HG02870 (cell line): Measurements from ENCODE around the gene MRPL46.
A peak's percentile ranks its signal among the peaks of the same experiment; 100 is the strongest.
"Not testable (repeated sequence)": the region's sequence is repeated elsewhere in the genome, so short reads cannot be mapped to it uniquely, and the experiment has no call there.

Source experiments
- ATAC-seq: cut with Tn5 transposase; IDR thresholded peaks from one replicate; pipeline ENCODE4 v1.9.1; 2021; ENCODE audit warnings: mild to moderate bottlenecking, moderate library complexity; ENCODE audit not compliant: unreplicated experiment

MRPL46 gene

DNA sequence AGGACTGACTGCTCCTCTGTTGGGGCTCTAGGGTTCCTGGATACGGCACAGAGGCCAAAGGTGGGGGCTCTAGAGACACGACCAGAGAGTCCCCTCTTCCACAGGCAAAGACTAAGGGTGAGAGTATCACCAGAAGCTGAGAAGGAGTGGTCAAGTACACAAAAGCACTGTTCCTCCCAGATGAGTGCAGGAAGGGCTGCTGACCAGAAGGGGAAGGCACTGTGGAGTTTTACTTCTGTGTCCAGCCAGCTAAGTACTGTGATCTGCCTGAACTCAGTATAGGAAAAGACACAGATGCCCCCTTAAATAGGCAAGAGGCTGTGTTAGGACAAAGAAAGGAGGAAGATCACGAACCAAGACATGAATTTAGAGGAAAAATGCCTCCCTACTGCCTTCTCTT, 12.0 kb upstream of the MRPL46 start:
- no peak for ATAC-seq

DNA sequence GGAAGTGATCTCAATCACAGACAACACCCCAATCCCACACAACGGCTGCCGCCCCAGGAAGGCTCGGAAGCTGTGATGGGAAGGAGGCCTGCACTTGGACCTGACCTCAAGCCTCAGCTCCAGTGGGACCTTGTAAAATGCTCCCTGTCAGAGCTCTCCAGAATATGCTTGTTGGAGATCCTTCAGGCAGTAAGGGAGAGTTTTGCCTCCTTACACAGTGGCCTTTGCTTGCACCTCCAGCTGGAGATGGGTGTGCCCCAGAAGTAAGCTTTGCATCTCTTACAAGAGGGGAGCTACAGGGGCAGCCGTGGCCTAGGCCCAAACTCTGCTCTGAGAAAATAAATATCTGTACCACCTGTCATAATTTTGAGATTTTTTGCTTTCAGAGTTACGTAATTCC, 10.7 kb upstream of the MRPL46 start:
- no peak for ATAC-seq

DNA sequence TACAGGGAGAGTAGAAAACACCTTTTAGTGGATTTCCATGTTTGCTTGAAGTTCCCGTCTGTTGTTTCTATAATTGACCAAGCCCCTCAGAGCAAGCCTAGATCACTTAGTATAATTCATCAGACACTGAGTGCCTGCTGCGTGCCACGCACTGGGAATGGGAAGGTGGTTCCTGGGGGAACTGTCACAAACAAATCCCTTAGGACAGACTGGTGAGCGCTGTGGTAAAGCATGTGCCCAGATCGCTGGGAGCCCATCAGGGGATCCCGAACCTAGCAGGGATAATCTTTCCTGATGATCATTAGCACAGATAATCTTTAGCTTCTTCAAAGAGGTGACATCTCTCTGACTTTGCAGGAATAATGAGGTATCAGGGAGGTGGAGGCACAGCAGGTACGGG, 9.9 kb upstream of the MRPL46 start:
- no peak for ATAC-seq

DNA sequence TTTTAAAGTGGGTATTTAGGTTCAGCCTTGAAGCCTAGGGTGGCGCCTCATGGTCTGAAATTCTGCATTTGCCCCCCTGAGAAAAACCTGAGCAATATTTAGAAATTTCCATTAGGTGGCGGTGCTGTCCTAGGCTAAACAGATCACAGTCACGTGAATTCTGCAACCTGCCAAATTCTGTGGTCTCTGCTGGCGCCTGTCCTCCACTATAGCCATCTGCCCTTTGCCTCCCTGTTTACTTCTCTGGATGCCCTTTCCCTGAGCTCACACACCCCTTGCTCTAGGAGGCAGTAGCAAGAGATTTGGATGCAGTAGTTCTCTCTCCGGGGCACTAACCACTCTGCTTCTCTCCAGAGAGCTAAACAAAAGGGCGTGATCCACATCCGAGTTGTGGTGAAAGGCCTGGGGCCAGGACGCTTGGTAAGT, 9.5 kb upstream of the MRPL46 start:
- no peak for ATAC-seq

DNA sequence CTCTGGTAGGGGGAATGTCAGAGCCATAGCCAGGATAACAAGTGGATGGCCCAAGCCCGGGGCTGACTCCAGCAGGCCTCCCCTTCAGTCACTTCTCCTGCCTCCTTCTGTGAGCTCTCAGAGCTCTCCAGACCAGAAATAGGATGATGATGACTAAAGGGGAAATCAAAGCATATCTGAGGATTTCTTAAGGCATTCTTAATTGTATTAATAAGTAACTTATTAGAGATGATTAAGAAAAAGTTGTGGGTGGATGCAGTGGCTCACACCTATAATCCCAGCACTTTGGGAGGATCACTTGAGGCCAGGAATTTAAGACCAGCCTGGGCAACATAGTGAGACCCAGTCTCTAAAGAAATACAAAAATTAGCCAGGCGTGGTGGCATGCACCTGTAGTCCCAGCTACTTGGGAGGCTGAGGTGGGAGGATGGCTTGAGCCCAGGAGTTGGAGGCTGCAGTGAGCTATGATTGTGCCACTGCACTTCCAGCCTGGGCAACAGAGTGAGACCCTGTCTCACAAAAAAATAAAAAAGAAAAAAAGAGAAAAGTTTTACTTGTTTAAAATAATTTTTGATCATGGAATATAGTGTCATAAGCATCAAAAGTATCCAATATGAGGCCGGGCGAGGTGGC, 6.6 kb upstream of the MRPL46 start:
- ATAC-seq: not testable (repeated sequence)

DNA sequence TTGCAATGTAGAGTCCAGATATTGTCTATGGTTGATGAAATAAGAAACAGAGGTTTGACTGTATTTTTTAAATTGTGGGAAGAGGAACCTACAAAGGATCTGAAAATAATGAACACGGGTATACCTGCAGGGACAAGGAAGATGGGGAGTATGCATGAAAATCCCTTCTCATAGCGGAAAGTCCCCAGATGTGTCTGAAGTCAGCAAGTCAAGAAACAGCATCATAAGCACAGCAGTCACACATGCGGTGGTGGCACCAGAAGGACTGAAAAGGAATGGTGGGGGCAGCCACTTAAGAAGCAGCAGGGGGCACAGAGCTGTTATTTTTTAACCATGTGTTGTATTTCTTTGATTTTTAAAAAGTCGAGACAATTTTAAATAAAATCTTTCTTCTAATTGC, 5.0 kb upstream of the MRPL46 start:
- ATAC-seq: no peak

DNA sequence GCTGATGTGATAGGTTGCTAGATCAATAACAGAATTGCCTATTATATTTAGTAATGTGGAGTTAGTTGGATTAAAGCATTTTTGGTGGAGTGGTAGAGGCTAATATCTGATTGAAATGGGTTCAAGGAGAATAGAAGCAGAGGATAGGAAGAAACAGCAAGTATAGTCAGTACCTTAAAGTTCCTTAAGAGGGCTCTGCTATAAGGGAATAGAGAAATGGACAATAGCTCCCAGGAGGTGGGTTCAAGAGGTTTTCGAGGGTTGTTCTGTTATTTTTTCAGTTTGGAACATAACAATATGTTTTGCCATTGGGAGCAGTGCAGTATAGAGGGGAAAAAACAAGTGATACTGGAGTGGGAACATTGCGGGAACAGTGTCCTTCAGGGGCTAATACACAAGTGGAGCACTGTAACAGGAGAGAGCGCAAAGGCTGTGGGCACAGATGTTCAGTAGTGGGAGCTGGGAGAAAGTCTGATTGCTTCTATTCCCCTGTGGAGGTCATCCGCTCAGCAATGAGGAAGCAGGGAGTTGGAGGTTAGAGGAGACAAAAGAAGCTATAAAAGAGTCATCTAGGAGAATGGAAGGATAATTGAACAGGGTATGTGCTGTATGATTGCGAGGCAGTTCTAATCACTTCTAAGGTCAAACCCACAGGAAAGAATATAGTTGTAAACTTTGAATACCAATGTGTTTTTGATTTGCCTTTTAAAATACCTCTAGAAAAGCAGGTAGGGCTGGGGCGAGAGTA, 3.6 kb upstream of the MRPL46 start:
- no peak for ATAC-seq

DNA sequence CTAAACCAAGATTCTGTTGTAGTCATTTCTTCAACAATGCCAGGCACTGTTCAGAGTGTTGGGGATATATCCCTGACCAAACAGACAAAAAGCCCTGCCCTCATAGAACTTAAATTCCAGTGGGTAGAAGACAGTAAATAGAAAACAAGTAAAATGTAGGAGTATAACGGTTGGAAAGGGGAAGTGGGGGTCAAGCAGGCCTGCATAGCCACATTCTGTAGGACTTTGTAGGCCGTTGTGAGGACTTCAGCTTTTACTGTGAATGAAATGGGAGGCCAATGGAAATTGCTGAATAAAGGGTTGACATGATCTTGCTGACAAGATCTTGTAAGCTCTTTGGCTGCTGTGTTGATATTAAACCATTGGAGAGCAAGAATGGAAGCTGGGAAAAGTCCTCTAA, 2.1 kb upstream of the MRPL46 start:
- no peak for ATAC-seq

DNA sequence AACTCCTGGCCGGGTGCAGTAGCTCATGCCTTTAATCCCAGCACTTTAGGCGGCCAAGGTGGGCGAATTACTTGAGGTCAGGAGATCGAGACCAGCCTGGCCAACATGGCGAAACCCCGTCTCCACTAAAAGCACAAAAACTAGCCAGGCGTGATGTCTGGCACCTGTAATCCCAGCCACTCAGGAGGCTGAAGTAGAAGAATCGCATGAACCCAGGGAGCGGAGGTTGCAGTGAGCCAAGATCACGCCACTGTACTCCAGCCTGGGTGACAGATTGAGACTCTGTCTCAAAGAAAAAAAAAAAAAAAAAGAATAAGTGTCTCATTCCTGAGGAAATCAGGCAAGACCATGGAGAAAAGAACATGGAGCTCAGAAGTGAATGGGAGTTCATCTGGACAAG, 1.5 kb upstream of the MRPL46 start:
- ATAC-seq: not testable (repeated sequence)

DNA sequence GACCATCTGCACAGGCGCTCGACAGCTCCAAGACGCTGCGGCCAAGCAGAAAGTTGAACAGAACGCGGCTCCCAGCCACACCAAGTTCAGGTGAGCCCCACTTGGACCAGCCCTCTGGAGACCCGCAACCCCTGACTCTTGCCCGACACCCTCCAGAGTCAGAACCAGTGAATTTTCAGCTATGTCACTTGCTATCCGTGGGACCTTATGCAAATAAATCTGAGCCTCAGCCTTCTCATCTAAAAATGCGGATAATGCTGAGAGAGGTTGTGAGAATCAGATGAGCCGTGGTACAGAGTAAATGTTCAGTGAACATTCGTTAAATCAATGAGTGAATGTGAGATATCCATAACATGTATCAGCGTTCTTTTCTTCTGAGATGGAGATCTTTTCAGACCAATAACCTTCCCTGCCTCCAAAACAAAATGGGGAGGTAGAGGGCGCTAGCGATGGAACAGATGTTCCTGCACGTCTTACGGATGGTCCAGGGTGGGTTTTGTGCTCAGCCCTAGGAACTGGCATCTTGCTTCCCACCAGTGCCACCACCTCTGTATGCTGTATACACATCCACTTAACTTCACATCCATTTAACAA, 844 bp upstream of the MRPL46 start:
- peak; percentile 15 for ATAC-seq

DNA sequence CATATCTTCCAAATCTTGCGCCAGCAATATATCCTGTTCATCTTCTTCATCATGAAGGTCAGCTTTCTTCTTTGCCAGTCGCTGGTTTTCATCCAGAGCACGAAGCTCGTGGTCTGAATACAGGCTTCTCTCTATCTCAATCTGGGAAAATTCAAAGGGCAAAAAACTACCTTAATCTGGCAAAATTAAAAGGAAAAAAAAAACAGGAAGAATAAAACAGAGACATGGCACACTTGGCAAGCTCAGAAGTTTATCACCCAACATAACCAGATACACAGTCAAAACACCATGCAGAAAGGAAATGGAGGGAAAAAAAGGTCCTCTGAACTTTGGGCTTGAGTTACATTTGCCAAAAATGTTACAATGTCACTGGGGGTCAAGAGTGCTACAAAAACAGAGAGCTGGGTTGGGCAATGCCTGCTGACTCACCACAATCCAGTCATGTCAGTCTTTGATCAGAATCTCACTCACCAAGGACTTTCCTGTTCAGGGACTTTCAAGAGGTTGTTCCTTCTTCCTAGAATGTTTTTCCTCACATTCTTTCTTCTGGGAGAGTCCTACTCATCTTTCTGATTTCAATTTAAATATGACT, 1.5 kb downstream of the MRPL46 start:
- ATAC-seq: no peak

DNA sequence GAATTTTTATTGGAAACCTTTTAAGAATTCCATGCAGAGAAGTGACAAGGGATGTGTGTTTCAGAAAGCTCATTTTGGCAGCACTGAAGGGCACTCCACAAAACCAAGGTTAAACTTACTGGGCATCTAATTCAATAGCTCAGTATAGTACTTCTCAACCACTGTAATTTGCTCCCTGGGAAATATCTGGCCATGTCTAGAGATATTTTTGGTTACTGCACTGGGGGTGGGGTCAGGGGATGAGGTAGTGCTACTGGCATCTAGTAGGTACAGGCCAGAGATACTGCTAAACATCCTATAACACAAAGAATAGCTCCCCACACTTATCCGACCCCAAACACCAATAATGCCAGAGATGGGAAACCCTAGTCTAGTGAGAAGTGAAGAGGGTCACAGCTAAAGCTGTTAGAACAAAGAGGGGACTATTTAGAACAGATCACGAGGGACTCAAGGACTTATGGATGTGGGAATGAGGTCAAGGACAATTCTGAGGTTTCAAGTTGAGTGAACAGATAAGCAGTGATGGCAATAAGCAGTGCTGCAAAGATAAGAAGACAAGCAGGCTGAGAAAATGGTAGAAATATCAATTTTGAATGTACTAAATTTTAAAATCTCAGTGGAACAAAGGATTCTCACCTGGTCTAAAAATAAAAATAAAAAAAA, 3.2 kb downstream of the MRPL46 start:
- no peak for ATAC-seq

DNA sequence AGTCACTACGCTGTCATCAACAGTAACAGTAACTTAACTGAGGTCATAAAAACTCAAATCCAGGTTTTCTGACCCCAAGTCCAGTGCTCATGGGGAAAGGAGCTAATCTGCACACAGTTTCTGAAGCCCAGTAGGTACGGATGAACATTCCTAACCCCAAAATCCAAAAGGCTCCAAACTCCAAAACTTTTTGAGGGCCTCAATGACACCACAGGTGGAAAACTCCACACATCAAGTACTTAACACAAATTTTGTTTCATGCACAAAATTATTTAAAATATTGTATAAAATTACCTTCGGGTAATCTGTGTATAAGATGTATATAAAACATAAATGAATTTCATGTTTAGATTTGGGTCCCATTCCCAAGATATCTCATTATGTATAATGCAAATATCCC, 10.5 kb downstream of the MRPL46 start:
- no peak for ATAC-seq

DNA sequence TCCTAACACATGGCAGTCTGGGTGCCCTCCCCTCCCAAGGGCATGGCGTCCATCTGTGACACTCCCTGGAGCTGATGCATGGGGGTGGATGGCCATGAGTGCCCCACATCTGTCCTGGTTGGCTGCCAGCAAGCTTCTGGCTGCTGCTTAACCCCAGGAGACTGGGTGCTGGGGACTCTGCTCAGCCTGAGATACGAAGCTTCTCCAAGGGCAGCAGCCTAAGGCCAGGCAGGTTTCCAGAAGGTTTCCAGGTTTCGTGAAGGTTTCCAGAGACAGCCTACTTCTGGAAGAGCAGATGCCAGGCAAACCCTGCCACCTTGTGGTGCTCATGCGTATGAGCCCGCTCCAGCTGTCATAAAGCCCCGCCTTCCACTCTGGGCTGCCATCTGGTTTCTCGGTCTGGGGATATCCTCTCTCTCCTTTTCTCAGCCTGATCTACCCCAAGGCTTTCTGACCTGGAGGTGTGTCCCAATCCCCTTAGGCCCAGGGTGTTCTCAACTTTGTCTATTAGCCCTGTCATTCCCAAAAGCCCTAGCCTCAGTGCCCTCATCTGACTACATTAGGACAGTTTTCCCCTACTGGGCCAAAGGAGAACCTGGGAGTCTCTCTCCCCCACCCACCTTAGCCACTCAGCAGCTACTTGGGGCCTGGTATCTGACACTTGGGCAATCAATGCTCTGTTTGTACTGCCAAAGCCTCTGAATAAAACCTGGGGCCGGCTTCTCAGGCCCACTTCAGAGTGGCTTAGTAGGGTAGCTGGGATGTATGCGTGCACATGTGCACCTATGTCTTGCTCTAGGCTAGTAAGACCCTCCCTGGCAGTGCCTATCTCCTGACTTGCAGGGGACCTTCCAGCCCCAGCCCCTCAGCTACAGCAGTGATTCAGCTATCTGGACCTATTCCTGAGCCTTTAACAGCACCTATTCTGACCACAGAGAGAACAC, 12.0 kb downstream of the MRPL46 start:
- peak; percentile 80 for ATAC-seq

DNA sequence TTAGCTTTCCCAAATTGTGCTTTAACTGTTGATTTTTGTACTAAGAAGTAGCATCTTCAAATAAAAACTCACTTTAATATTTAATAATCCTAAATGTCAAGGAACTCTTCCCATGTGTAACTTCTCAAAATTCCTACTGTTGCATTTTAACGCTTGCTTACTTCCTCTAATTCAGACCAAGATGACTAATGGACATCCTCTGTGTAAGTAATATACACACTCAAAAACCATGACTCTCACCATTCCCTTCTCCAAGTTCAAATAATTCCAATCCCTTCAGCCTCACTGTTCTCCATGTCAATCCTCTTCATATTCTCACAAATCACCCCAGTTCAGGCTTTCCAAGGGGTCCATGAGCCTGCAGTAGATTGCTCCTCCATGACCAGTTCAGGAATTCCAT, 13.0 kb downstream of the MRPL46 start:
- ATAC-seq: no peak

DNA sequence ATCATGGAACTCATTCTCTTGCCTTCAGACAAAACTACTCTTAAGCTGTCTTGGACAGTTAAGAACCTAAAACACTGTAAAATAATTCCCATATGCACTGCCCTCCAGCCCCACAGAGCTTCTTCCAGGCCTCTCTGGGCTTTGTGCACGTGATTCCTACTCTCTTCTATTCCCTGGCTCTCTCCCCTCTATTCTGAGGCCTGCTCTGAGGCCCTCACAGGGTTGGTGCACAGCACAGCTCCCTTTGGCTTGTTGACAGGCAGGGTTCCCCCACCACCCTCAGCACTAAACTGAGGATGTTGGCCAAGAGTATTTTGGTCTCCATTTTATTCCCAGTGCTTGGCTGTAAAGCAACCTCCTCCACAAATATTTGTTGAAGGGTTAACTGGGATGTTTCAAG, 13.5 kb downstream of the MRPL46 start:
- ATAC-seq: no peak

DNA sequence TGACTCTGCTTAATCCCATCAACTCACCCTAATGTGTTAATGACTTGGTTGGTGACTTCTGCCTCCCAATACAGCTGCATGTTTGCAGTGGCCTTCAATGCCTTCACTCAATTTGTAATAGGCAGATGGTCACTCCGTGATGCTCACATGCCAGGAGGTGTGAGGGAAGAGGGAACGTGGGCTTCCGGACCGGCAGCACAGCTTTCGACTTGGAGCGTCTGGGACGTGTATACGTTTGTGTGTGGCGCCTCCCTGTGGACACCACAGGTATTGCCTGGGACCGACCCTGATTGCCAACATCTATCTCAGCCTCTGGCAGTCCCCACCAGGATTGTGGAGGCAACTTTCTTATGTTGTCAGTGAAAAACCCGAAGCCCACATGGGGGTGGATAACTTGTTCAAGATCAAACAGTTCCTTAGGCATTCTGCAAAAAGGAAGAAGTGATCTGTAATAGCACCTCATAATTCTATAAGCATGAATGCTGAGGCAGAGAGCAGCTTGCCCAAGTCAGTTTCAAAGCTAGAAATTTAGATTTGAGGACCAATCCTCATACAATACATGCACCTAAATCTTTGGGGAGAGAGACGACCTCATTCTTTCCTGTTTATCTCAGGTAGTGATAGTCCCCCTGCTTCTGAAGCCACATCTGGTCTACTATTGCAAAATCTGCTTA, 16.9 kb downstream of the MRPL46 start:
- no peak for ATAC-seq

DNA sequence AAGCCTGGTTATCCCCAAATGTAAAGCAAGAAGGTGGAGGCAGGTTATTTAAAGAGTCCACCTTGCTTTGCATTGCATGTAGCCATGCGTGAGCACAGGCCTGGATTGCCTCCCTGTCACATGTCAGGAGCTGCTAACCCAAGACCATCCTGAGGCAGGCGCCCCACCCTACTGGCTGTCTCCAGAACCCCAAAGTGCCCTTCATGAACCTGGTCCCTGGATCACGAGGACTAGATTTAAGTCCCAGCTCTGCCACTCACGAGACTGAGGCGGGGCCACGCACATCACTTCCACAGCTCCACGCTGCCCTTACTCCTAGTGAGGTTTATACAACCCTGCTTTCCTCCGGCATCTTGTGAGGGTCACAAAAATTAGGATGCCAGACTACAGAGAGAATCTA, 17.6 kb downstream of the MRPL46 start:
- no peak for ATAC-seq

DNA sequence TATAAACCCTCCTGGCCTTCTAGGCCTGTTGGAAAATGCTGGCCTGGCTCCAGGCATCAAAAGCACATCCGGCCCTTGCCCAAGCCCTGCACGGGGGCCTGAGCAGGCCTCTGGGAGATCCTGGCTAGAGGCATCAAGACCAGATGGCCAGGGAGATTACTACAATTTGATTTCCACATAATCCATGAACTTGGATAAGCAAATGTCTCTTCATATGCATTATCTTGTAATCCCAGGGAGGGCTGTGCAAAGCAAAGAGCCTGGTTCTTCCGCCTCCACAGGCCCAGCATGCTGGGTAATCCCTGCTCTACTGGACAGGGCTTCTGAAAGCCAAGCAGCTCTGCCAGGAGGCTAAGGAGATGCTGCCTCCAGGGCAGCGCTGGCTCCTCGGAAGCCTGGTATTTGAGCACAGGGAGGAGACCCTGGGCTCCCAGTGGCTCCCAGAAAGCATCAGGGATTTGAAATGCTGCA, 18.2 kb downstream of the MRPL46 start:
- ATAC-seq: no peak

DNA sequence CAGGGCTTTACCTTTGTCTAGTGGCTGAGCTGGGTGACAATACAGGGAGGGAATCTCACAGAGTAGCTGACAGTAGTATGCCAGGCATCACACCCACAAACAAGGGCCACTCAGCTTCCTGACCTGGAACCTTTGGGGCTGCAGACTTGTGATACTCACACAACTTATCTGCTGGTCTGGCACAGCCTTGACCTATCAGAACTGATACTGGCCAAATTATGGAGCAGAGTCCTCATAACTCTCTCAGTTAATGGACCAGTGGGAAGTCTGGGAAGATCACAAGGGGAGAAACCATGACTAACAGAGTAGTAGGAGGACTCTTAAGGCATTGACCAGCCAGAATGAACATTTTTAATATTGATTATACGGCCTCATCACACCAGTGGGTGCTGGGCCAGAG, 19.4 kb downstream of the MRPL46 start:
- ATAC-seq: no peak
